ENCODE results near the gene PPY.
"Not testable (repeated sequence)": the region's sequence is repeated elsewhere in the genome, so short reads cannot be mapped to it uniquely, and the experiment has no call there.

- not testable (repeated sequence) for TF ChIP-seq CTCF (conservative IDR thresholded peaks at IDR 0.05 in 1 of 2, IDR thresholded peaks at IDR 0.05 in 1 of 2; ENCODE audit: low read depth in 1 of 2, low read length in 2 of 2); EZH2 (IDR thresholded peaks at IDR 0.05; ENCODE audit: low read length, missing control alignments)
Observed at GRCh38 chr17:43939452-43939851, 2.8 kb downstream of the PPY start.
